Ishikawa (cell line): ENCODE data around the gene NR3C2.

Source experiments
- CEBPB ChIP-seq: IDR thresholded peaks from 2 replicates; pipeline ENCODE4 v1.6.1; 2012
- CREB1 ChIP-seq: IDR thresholded peaks from 2 replicates; pipeline ENCODE4 v1.6.1; 2012; ENCODE audit warnings: low read depth
- EGR1 ChIP-seq: IDR thresholded peaks from 2 replicates; pipeline ENCODE4 v1.6.1; 2012
- EP300 ChIP-seq: IDR thresholded peaks from 2 replicates; pipeline ENCODE4 v1.6.1; 2012; ENCODE audit warnings: borderline replicate concordance
- FOXM1 ChIP-seq: IDR thresholded peaks from 2 replicates; pipeline ENCODE4 v1.6.1; 2012; ENCODE audit warnings: low read depth, borderline replicate concordance
- MAX ChIP-seq: IDR thresholded peaks from 2 replicates; pipeline ENCODE4 v1.6.1; 2012
- NFIC ChIP-seq: IDR thresholded peaks from 2 replicates; pipeline ENCODE4 v1.6.1; 2012
- RAD21 ChIP-seq: IDR thresholded peaks from 2 replicates; pipeline ENCODE4 v1.6.1; 2012; ENCODE audit warnings: low read depth
- REST ChIP-seq: IDR thresholded peaks from 2 replicates; pipeline ENCODE4 v1.6.1; 2012; ENCODE audit warnings: low read depth, mild to moderate bottlenecking
- TAF1 ChIP-seq: IDR thresholded peaks from 2 replicates; pipeline ENCODE4 v1.6.1; 2012; ENCODE audit warnings: low read depth, mild to moderate bottlenecking
- TCF12 ChIP-seq: IDR thresholded peaks from 2 replicates; pipeline ENCODE4 v1.6.1; 2012; ENCODE audit warnings: low read depth
- TEAD4 ChIP-seq: IDR thresholded peaks from 2 replicates; pipeline ENCODE4 v1.6.1; 2012
- USF1 ChIP-seq: IDR thresholded peaks from 2 replicates; pipeline ENCODE4 v1.6.1; 2012
- YY1 ChIP-seq: IDR thresholded peaks from 2 replicates; pipeline ENCODE4 v1.6.1; 2012; ENCODE audit warnings: low read depth
- ZBTB7A ChIP-seq: IDR thresholded peaks from 2 replicates; pipeline ENCODE4 v1.6.1; 2012; ENCODE audit warnings: low read depth

The NR3C2 gene

GRCh38 chr4:148259841-148260240 is 182.4 kb downstream of the NR3C2 start:
- TF ChIP-seq CREB1 (no peak), TEAD4 (no peak), TAF1 (no peak), REST (no peak), YY1 (no peak), USF1 (no peak), MAX (no peak), ZBTB7A (no peak), RAD21 (no peak), TCF12 (no peak), FOXM1 (no peak), CEBPB (no peak), EP300 (no peak), EGR1 (no peak), NFIC (no peak)

- TF ChIP-seq REST (no peak), RAD21 (no peak), CEBPB (no peak), TCF12 (no peak), EGR1 (no peak)
These were observed 183.7 kb downstream of the NR3C2 start for GRCh38 chr4:148258535-148258934.

GRCh38 chr4:148255344-148255720 is 186.9 kb downstream of the NR3C2 start:
- no peak for TF ChIP-seq YY1
- TF ChIP-seq TCF12 = no peak
- no peak for TF ChIP-seq MAX
- TF ChIP-seq USF1 = no peak
- no peak for TF ChIP-seq REST
- no peak for TF ChIP-seq FOXM1
- no peak for TF ChIP-seq EP300

GRCh38 chr4:148254621-148255343 is 187.4 kb downstream of the NR3C2 start:
- TF ChIP-seq REST (no peak), CREB1 (no peak), YY1 (no peak), EP300 (no peak), ZBTB7A (no peak), TEAD4 (no peak), TCF12 (no peak), RAD21 (no peak), NFIC (no peak), USF1 (no peak), CEBPB (no peak), EGR1 (no peak), MAX (no peak), TAF1 (no peak), FOXM1 (no peak)
